OCI-LY7 (cell line): ENCODE data around the gene KLF2. TPM values are rescaled to one million over a fixed set of nuclear protein-coding genes. Genes with fewer than 3 reads are reported as not detected.
"Not testable (repeated sequence)": the region's sequence is repeated elsewhere in the genome, so short reads cannot be mapped to it uniquely, and the experiment has no call there.

Experiments used
- BruUV-seq: library from RNA; stranded (reverse); fragments of 400-500 nt; replicated peaks from 2 replicates; lab custom pipeline; 2021; lab: Mats Ljungman, UMichigan
- CTCF ChIA-PET: fragments of 300-600 bp; sonication (Branson Sonifier 250); formaldehyde crosslinking; loops from one replicate; lab custom pipeline; 2022; ENCODE audit warnings: antibody characterized with exemption; ENCODE audit not compliant: unreplicated experiment; lab: Charles Lee
- POLR2A ChIA-PET: fragments of 300-600 bp; sonication (Branson Sonifier 250); formaldehyde crosslinking; loops from one replicate; lab custom pipeline; 2022; ENCODE audit warnings: antibody characterized with exemption; lab: Charles Lee
- DNase-seq: peaks from one replicate; pipeline ENCODE4 v3.0.0-alpha.2; 2015; ENCODE audit warnings: low spot score
- H2AFZ ChIP-seq: fragments of 200-600 bp; sonication (generic), shearing (Covaris generic); 2 replicates; pipeline ENCODE4 v1.6.1; 2014; ENCODE audit warnings: mild to moderate bottlenecking, antibody characterized with exemption, low read length, moderate library complexity
- H3K27ac ChIP-seq: fragments of 200-600 bp; sonication (generic); 2 replicates; pipeline ENCODE4 v1.5.1; 2014; ENCODE audit warnings: mixed run types, low read depth, mild to moderate bottlenecking, moderate library complexity, low read length, inconsistent platforms; ENCODE audit not compliant: poor library complexity, severe bottlenecking
- H3K36me3 ChIP-seq: fragments of 200-600 bp; sonication (generic); 2 replicates; pipeline ENCODE4 v1.6.1; 2014; ENCODE audit warnings: mild to moderate bottlenecking, antibody characterized with exemption, low read length, moderate library complexity, mixed read lengths; ENCODE audit not compliant: insufficient read depth
- H3K4me1 ChIP-seq: fragments of 200-600 bp; sonication (generic); 2 replicates; pipeline ENCODE4 v1.5.1; 2014; ENCODE audit warnings: mild to moderate bottlenecking, low read length; ENCODE audit not compliant: insufficient read depth, poor library complexity, severe bottlenecking
- H3K4me2 ChIP-seq: fragments of 200-600 bp; sonication (generic); 2 replicates; pipeline ENCODE4 v1.6.1; 2014; ENCODE audit warnings: mild to moderate bottlenecking, low read length
- H3K4me3 ChIP-seq: fragments of 200-600 bp; sonication (generic); 2 replicates; pipeline ENCODE4 v1.5.1; 2014; ENCODE audit warnings: mild to moderate bottlenecking, low read depth, low read length; ENCODE audit not compliant: poor library complexity, severe bottlenecking
- H3K79me2 ChIP-seq: fragments of 200-600 bp; sonication (generic); 2 replicates; pipeline ENCODE4 v1.6.1; 2016; ENCODE audit warnings: low read depth, mild to moderate bottlenecking, low read length, moderate library complexity, mixed read lengths; ENCODE audit not compliant: insufficient read depth
- H3K9me2 ChIP-seq: fragments of 200-600 bp; sonication (generic); 2 replicates; pipeline ENCODE4 v1.6.1; 2016; ENCODE audit warnings: mild to moderate bottlenecking, low read length, mixed read lengths; ENCODE audit not compliant: insufficient read depth
- H3K9me3 ChIP-seq: fragments of 200-600 bp; sonication (generic); 2 replicates; pipeline ENCODE4 v1.6.1; 2014; ENCODE audit warnings: mild to moderate bottlenecking, mixed run types, low read length, mixed read lengths
- H4K20me1 ChIP-seq: fragments of 200-600 bp; sonication (generic); 2 replicates; pipeline ENCODE4 v1.6.1; 2014; ENCODE audit warnings: mild to moderate bottlenecking, antibody characterized with exemption, low read length, moderate library complexity, mixed read lengths; ENCODE audit not compliant: insufficient read depth
- EZH2phosphoT487 ChIP-seq: fragments of 200-600 bp; sonication (generic); IDR thresholded peaks from 2 replicates; pipeline ENCODE4 v1.6.1; 2018; ENCODE audit warnings: low read depth, borderline replicate concordance, mild to moderate bottlenecking, mixed run types, antibody characterized with exemption, low read length, moderate library complexity, mixed read lengths
- intact Hi-C: fragments of 100-400 bp; cut with micrococcal nuclease; formaldehyde crosslinking; loops from one replicate; pipeline ENCODE4 v1.10.0; 2022; ENCODE audit not compliant: unreplicated experiment
- total RNA-seq, 2 experiments: library from RNA; depleted of rRNA in 1 of 2; stranded (reverse); fragments of >200 nt in 1 of 2; shearing (Covaris generic) in 1 of 2; gene quantifications; 2 replicates each; pipeline ENCODE4 v1.2.3, GENCODE V29; 2014 to 2022
- TF ChIP-seq, protein P1 (sequence below): fragments of 200-600 bp; sonication (generic); conservative IDR thresholded peaks from 2 replicates; pipeline ENCODE4 v1.5.1; 2014; ENCODE audit warnings: mild to moderate bottlenecking, antibody characterized with exemption, low read length, moderate library complexity, mixed read lengths

The KLF2 gene
- total RNA-seq, 2 experiments from 2014 or later, result 6.2 to 8.6 TPM

DNA sequence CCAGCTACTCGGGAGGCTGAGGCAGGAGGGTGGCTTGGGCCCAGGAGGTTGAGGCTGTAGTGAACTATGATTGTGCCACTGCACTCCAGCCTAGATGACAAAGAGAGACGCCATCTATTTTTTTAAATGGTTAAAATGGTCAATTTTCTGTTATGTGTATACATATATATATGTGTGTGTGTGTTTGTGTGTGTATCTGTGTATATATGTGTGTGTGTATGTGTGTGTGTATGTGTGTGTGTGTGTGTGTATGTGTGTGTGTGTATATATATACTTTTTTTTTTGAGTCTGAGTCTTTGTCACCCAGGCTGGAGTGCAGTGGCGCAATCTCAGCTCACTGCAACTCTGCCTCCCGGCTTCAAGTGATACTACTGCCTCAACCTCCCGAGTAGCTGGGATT lies 42.9 kb upstream of the KLF2 start:
- TF ChIP-seq, protein P1, sequence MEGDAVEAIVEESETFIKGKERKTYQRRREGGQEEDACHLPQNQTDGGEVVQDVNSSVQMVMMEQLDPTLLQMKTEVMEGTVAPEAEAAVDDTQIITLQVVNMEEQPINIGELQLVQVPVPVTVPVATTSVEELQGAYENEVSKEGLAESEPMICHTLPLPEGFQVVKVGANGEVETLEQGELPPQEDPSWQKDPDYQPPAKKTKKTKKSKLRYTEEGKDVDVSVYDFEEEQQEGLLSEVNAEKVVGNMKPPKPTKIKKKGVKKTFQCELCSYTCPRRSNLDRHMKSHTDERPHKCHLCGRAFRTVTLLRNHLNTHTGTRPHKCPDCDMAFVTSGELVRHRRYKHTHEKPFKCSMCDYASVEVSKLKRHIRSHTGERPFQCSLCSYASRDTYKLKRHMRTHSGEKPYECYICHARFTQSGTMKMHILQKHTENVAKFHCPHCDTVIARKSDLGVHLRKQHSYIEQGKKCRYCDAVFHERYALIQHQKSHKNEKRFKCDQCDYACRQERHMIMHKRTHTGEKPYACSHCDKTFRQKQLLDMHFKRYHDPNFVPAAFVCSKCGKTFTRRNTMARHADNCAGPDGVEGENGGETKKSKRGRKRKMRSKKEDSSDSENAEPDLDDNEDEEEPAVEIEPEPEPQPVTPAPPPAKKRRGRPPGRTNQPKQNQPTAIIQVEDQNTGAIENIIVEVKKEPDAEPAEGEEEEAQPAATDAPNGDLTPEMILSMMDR, result no peak
- TF ChIP-seq EZH2phosphoT487, result no peak
- Histone ChIP-seq H2AFZ (no peak overlapping the region), H3K27ac (no peak overlapping the region), H3K9me2 (no peaks in the 10 kb centered on the region), H3K9me3 (no peaks in the 10 kb centered on the region), H3K4me3 (no peak overlapping the region), H3K4me2 (no peak overlapping the region), H4K20me1 (no peaks in the 10 kb centered on the region), H3K4me1 (peaks cover 23% of the 10 kb centered on the region), H3K79me2 (no peaks in the 10 kb centered on the region), H3K36me3 (no peaks in the 10 kb centered on the region)
- ChIA-PET POLR2A (interaction anchor here (0.6 kb wide), 1 partner anchor 11 kb away, joined by 4 read pairs; no protein-coding TSS in a partner anchor), CTCF (no interaction called here)
- intact Hi-C loops, result no loop called here
- no peak for DNase-seq
- BruUV-seq, result no TSS peak

GRCh38 chr19:16283210-16284061 lies 41.2 kb upstream of the KLF2 start:
- intact Hi-C loops, result no loop called here
- no peaks in the 10 kb centered on the region for H4K20me1 ChIP-seq
- no TSS peak for BruUV-seq
- peaks cover 20% of the 10 kb centered on the region for H3K4me1 ChIP-seq
- no peaks in the 10 kb centered on the region for H3K79me2 ChIP-seq
- H3K4me3 ChIP-seq, result no peak overlapping the region
- no peaks in the 10 kb centered on the region for H3K9me2 ChIP-seq
- no peak overlapping the region for H3K27ac ChIP-seq
- peak overlapping the region; percentile 70 for H2AFZ ChIP-seq
- no peaks in the 10 kb centered on the region for H3K36me3 ChIP-seq
- 0 out of 2 replicates have a peak overlapping the region, but pooled peaks have one; percentile 9 for H3K4me2 ChIP-seq
- no peaks in the 10 kb centered on the region for H3K9me3 ChIP-seq
- no peak for TF ChIP-seq EZH2phosphoT487
- TF ChIP-seq, protein P1, result no peak
- CTCF ChIA-PET, result no interaction called here
- POLR2A ChIA-PET, result no interaction called here
- DNase-seq, result no peak

DNA sequence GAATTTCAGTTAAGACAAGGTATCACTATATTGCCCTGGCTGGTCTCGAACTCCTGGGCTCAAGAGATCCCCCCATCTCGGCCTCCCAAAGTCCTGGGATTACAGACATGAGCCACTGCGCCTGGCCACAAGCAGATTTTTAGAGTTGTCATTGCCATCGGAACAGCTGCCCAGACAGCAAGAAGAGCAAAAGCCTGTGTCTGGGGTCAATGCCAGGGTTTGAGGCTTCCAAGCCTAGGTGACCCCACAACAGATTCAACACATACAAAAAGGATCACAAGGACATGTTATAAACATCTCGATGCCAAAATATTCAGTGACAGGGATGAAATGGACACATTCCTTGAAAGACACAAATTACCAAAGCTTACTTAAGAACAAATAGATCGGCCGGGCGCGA lies 40.1 kb upstream of the KLF2 start:
- no peaks in the 10 kb centered on the region for H3K36me3 ChIP-seq
- H3K4me3 ChIP-seq, result no peak overlapping the region
- no peaks in the 10 kb centered on the region for H3K79me2 ChIP-seq
- TF ChIP-seq EZH2phosphoT487, result no peak
- TF ChIP-seq, protein P1, result no peak
- DNase-seq, result no peak
- H3K4me2 ChIP-seq, result no peak overlapping the region
- H2AFZ ChIP-seq, result no peak overlapping the region
- no peak overlapping the region for H3K27ac ChIP-seq
- no peaks in the 10 kb centered on the region for H3K9me2 ChIP-seq
- intact Hi-C loops, result no loop called here
- no peaks in the 10 kb centered on the region for H3K9me3 ChIP-seq
- H4K20me1 ChIP-seq, result no peaks in the 10 kb centered on the region
- ChIA-PET POLR2A (no interaction called here), CTCF (no interaction called here)
- peaks cover 20% of the 10 kb centered on the region for H3K4me1 ChIP-seq
- no TSS peak for BruUV-seq

DNA sequence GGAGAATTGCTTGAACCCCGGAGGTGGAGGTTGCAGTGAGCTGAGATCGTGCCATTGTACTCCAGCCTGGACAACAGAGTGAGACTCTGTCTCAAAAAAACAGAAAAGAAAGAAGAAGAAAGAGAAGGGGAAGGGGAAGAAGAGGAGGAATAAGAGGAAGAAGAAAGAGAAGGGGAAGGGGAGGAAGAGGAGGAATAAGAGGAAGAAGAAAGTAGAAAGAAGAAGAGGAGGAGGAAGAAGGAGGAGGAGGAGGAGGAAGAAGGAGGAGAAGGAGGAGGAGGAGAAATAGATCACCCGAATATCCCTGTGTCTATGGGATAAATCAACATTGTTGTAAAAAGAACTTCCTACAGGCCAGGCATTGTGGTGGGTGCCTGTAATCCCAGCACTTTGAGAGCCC lies 39.5 kb upstream of the KLF2 start:
- H3K4me2 ChIP-seq, BruUV-seq: not testable (repeated sequence)

More for the DNA sequence above, 39.5 kb upstream of the KLF2 start:
- DNase-seq, H4K20me1 ChIP-seq, POLR2A ChIA-PET, H3K36me3 ChIP-seq, CTCF ChIA-PET, H3K27ac ChIP-seq, H3K9me3 ChIP-seq, intact Hi-C loops, H3K9me2 ChIP-seq, H3K79me2 ChIP-seq, H3K4me3 ChIP-seq, H2AFZ ChIP-seq: not testable (repeated sequence)
- H3K4me1 ChIP-seq, result peaks cover 20% of the 10 kb centered on the region
